GM12864 (cell line): ENCODE results near the gene B4GALT3.

Experiments used
- DNase-seq: peaks from one replicate; pipeline ENCODE4 v3.0.0-alpha.2; 2011; ENCODE audit warnings: low read depth
- H3K4me3 ChIP-seq: 2 replicates; pipeline ENCODE4 v1.5.1; 2011; ENCODE audit warnings: mild to moderate bottlenecking, low read depth, low read length, control low read depth
- TF ChIP-seq, protein P1 (sequence below): IDR thresholded peaks from 2 replicates; pipeline ENCODE4 v1.5.1; 2011; ENCODE audit warnings: low read depth, mild to moderate bottlenecking, moderate library complexity, low read length, control low read depth, inconsistent platforms; ENCODE audit errors: missing control alignments

Gene B4GALT3

DNA sequence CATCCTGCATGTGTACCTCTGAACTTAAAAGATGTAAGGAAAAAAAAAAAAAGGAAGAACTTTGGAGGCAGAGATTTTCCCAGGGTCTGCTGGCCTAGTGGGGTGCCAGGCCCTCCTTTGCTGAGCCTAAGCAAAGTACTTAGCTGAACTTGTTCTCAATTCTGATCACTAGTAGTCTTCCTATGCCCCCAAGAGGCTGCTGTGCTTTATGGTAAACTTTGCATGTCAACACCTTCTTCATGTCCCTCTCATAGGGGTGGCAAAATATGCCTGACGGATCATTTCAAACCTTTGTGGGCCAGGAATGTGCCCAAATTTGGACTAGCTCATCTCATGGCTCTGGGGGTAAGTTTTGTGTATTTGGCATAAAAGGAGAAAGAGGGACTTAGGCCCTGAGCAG, 19.4 kb downstream of the B4GALT3 start:
- no peak for DNase-seq
- TF ChIP-seq, protein P1, sequence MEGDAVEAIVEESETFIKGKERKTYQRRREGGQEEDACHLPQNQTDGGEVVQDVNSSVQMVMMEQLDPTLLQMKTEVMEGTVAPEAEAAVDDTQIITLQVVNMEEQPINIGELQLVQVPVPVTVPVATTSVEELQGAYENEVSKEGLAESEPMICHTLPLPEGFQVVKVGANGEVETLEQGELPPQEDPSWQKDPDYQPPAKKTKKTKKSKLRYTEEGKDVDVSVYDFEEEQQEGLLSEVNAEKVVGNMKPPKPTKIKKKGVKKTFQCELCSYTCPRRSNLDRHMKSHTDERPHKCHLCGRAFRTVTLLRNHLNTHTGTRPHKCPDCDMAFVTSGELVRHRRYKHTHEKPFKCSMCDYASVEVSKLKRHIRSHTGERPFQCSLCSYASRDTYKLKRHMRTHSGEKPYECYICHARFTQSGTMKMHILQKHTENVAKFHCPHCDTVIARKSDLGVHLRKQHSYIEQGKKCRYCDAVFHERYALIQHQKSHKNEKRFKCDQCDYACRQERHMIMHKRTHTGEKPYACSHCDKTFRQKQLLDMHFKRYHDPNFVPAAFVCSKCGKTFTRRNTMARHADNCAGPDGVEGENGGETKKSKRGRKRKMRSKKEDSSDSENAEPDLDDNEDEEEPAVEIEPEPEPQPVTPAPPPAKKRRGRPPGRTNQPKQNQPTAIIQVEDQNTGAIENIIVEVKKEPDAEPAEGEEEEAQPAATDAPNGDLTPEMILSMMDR, result no peak
- H3K4me3 ChIP-seq, result no peak overlapping the region

DNA sequence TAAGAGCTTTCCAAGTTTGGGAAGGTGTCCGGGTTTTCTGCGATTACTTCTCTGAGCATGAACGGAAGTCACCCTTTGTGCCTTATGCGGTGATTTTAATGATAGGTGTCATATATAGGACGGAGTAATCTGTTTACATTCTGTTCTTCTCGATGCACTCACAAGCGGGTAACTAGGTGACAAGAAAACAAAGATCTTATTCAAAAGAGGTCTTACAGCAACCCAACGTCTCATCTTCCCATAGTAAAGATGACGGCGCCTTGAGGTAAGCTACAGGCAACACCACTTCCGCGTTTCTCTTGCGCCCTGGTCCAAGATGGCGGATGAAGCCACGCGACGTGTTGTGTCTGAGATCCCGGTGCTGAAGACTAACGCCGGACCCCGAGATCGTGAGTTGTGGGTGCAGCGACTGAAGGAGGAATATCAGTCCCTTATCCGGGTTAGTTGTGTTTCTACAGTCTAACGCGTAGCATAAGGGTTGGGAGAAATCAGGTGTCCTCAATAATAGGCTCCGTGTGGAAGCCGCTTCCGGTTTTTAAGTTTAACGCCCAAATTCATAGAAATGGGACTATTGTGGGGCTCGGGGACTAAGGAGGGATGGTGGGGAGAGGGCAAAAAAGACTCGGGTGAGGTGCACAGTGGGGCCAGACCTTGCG, 23.5 kb downstream of the B4GALT3 start, which contains the start of gene UFC1:
Gene UFC1 (plus strand): TSS at position 297 of the 656 bp plus-strand sequence. CDS start 20 bp downstream, at position 317.
- TF ChIP-seq, protein P1, result no peak
- peak; percentile 88 for DNase-seq
- peak within 1 kb of the TSS; percentile 74 for H3K4me3 ChIP-seq

DNA sequence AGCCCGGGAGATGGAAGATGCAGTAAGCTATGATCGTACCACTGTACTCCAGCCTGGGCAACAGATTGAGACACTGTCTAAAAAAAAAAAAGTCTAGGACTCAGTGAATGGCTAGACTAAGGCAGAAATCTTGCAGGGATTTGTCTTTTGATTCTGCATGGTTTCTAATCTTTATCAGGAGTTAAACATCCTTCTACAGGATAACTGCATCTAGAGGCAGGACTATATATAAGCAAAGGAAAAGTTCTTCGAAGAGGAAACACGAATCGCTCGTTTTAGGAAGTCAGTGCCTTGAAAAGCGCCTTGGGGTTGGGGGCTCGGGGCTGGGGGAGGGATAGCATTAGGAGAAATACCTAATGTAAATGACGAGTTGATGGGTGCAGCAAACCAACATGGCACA, 24.1 kb downstream of the B4GALT3 start:
- DNase-seq, result no peak
- TF ChIP-seq, protein P1, result no peak
- H3K4me3 ChIP-seq, result peak overlapping the region; percentile 74

DNA sequence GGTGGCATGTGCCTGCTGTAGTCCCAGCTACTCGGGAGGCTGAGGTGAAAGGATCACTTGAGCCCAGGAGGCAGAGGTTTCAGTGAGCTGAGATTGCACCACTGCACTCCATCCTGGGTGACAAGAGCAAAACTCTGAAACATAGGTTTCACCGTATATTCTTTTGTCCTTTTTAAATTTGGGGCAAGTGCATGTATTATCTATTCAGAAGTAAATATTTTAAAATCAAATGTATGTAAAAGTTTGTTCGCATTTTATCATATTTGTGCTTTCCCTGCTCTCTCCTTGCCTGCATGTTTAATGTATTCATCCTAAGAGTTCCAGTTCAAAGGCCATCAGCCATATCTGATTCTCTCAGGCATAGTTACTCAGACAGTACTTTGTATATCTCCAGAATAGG, 31.5 kb downstream of the B4GALT3 start:
- DNase-seq, result no peak
- TF ChIP-seq, protein P1, result no peak
- no peak overlapping the region for H3K4me3 ChIP-seq

DNA sequence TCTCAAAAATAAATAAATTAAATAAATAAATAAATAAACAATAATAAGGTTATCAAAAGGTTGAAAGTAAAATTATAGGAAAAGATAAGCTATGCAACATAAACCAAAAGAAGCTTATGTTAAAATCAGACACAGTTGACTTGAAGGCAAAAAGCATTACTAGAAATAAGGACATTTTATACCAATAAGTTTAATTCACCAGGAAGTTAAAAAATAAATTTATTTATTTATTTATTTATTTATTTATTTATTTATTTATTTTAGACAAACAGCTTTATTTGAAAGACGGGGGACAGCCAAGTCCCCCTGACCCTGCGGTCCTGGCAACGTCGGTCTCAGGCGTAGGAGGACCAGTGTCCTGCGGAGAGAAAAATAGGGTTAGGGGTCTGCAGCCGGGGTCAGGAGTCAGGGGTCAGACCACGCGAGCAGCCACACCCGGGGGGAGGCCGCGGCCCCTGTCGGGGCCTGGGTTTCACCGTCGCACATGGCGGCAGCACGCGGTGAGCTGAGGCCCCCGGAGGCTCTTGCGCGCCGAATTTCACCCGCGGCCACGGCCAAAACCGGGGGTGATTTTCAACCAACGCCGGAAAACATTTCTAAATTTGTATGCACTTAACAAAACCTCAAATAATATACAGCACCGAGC, 36.4 kb downstream of the B4GALT3 start:
- DNase-seq, result no peak
- no peak overlapping the region for H3K4me3 ChIP-seq
- TF ChIP-seq, protein P1, result no peak

DNA sequence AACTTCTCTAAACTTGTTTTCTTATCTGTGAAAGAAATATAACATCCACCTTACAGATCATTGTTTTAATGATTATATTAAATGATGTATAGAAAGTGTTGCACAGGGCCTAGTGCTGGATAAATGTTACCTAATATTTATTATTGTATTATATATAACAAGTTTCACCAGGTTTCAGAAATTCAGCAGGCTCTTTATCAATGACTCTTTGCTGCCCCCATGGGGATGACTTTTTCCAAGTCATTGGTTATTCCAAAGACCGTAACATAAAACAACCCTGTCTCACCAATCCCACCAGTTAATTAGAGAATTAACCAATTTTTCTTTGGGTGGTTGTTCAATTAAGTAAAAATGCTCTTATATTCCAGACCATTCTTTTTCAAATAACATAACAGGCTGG, 37.5 kb downstream of the B4GALT3 start:
- DNase-seq, result no peak
- no peak overlapping the region for H3K4me3 ChIP-seq
- TF ChIP-seq, protein P1, result peak; percentile 42
